Endodermal cell (in vitro differentiated cells): ENCODE data around the gene TUBGCP4. TPM values are rescaled to one million over a fixed set of nuclear protein-coding genes. Genes with fewer than 3 reads are reported as not detected.

Source experiments
- DNase-seq: peaks from one replicate; pipeline ENCODE4 v3.0.0-alpha.2; 2017
- H3K27ac ChIP-seq: 2 replicates; pipeline ENCODE4 v1.5.1; 2013; ENCODE audit warnings: mild to moderate bottlenecking, low read depth, low read length, moderate library complexity
- H3K27me3 ChIP-seq: 2 replicates; pipeline ENCODE4 v1.6.1; 2013; ENCODE audit warnings: mild to moderate bottlenecking, low read length, moderate library complexity; ENCODE audit not compliant: insufficient read depth, control insufficient read depth, poor library complexity, severe bottlenecking
- H3K36me3 ChIP-seq: 2 replicates; pipeline ENCODE4 v1.7.0; 2013; ENCODE audit warnings: mild to moderate bottlenecking, low read length, moderate library complexity; ENCODE audit not compliant: control insufficient read depth, insufficient read depth
- H3K4me1 ChIP-seq: one replicate; pipeline ENCODE4 v1.7.0; 2013; ENCODE audit warnings: low read length; ENCODE audit not compliant: control insufficient read depth, insufficient read depth
- H3K4me3 ChIP-seq: 2 replicates; pipeline ENCODE4 v1.5.1; 2013; ENCODE audit warnings: mild to moderate bottlenecking, low read length, moderate library complexity
- H3K9ac ChIP-seq: 2 replicates; pipeline ENCODE4 v1.6.1; 2013; ENCODE audit warnings: mild to moderate bottlenecking, low read length, moderate library complexity; ENCODE audit not compliant: poor library complexity, severe bottlenecking; ENCODE audit errors: extremely low read depth
- H3K9me3 ChIP-seq: 2 replicates; pipeline ENCODE4 v1.6.1; 2013; ENCODE audit warnings: mild to moderate bottlenecking, low read length, moderate library complexity; ENCODE audit not compliant: control insufficient read depth
- H3K27ac Mint-ChIP-seq: 2 replicates; pipeline ENCODE4 v1.8.0; 2020; ENCODE audit warnings: mixed read lengths
- H3K27me3 Mint-ChIP-seq: 2 replicates; pipeline ENCODE4 v1.8.0; 2021; ENCODE audit warnings: mild to moderate bottlenecking, mixed read lengths; ENCODE audit not compliant: insufficient read depth
- H3K36me3 Mint-ChIP-seq: 2 replicates; pipeline ENCODE4 v1.8.0; 2020; ENCODE audit warnings: low read depth, mixed read lengths
- H3K4me1 Mint-ChIP-seq: 2 replicates; pipeline ENCODE4 v1.8.0; 2020; ENCODE audit warnings: mixed read lengths
- H3K4me3 Mint-ChIP-seq: 2 replicates; pipeline ENCODE4 v1.8.0; 2020; ENCODE audit warnings: mild to moderate bottlenecking, moderate library complexity, mixed read lengths
- H3K9me3 Mint-ChIP-seq: 2 replicates; pipeline ENCODE4 v1.8.0; 2020; ENCODE audit warnings: mild to moderate bottlenecking, mixed read lengths
- WGBS, 2 experiments: methylation state at CpG; one replicate each; pipeline versions ENCODE4 v1.1.5 to v1.1.7; 2013; ENCODE audit warnings: missing lambda C conversion rate in 2 of 2, mixed read lengths in 1 of 2; ENCODE audit not compliant: insufficient coverage in 1 of 2, insufficient read length in 1 of 2; 5-methylcytosine and 5-hydroxymethylcytosine counted together
- total RNA-seq, 2 donors: library from RNA; stranded (reverse); fragmentation: NEBNext Ultra II Directional in 1 of 2; extraction: Animal tissue kit (Norgen Biotek cat#: 25700) in 1 of 2; gene quantifications; 2 replicates in 1 of 2; 3 replicates in 1 of 2; pipeline ENCODE4 v1.2.1, GENCODE V29; 2021
- TF ChIP-seq, protein P1 (sequence below): fragments of 200-600 bp; sonication (generic); conservative IDR thresholded peaks from 2 replicates; pipeline ENCODE4 v1.5.0; 2021; ENCODE audit warnings: antibody characterized with exemption, mild to moderate bottlenecking

Gene TUBGCP4
- total RNA-seq, 2 donors from 2014 or later: 19.3 to 20.0 TPM

DNA sequence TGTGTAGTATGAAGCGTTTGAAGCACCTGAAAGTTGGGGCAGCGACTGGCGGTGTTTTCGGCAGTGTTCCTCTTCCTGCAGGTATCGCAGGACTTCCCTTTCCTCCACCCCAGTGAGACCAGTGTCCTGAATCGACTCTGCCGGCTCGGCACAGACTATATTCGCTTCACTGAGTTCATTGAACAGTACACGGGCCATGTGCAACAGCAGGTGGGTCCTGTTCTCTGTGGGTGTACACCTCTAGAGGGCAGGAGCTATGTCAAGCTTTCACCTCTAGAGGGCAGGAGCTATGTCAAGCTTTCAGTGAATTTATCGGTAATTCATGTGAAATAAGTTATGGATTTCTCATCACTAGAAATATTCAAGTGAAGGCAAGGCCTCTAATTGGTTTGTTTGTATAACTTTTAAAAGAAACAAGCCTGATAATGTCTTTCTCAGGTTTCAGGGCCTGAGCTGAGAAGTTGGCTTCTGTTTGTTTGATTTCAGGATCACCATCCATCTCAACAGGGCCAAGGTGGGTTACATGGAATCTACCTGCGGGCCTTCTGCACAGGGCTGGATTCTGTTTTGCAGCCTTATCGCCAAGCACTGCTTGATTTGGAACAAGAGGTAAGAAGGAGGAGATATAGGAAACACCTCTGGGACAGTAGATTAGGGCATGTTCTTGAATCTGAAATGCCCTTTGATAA is 5.3 kb downstream of the TUBGCP4 start:
- Histone ChIP-seq H3K9me3 (no peaks in the 10 kb centered on the region), H3K27ac (no peak overlapping the region), H3K27me3 (no peaks in the 10 kb centered on the region), H3K9ac (no peak overlapping the region), H3K36me3 (peaks cover 46% of the 10 kb centered on the region), H3K4me1 (no peaks in the 10 kb centered on the region), H3K4me3 (no peak overlapping the region)
- peaks cover 41% of the 10 kb centered on the region for H3K36me3 Mint-ChIP-seq
- 72 to 90% methylated on average over 7 to 13 of the region's 13 CpGs for WGBS, 2 experiments
- peak; percentile 65 for DNase-seq
- TF ChIP-seq, protein P1, sequence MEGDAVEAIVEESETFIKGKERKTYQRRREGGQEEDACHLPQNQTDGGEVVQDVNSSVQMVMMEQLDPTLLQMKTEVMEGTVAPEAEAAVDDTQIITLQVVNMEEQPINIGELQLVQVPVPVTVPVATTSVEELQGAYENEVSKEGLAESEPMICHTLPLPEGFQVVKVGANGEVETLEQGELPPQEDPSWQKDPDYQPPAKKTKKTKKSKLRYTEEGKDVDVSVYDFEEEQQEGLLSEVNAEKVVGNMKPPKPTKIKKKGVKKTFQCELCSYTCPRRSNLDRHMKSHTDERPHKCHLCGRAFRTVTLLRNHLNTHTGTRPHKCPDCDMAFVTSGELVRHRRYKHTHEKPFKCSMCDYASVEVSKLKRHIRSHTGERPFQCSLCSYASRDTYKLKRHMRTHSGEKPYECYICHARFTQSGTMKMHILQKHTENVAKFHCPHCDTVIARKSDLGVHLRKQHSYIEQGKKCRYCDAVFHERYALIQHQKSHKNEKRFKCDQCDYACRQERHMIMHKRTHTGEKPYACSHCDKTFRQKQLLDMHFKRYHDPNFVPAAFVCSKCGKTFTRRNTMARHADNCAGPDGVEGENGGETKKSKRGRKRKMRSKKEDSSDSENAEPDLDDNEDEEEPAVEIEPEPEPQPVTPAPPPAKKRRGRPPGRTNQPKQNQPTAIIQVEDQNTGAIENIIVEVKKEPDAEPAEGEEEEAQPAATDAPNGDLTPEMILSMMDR: peak; percentile 88
- H3K4me3 Mint-ChIP-seq: no peak overlapping the region
- no peaks in the 10 kb centered on the region for H3K9me3 Mint-ChIP-seq
- no peak overlapping the region for H3K27ac Mint-ChIP-seq
- H3K27me3 Mint-ChIP-seq: no peaks in the 10 kb centered on the region
- H3K4me1 Mint-ChIP-seq: peaks cover 8% of the 10 kb centered on the region

DNA sequence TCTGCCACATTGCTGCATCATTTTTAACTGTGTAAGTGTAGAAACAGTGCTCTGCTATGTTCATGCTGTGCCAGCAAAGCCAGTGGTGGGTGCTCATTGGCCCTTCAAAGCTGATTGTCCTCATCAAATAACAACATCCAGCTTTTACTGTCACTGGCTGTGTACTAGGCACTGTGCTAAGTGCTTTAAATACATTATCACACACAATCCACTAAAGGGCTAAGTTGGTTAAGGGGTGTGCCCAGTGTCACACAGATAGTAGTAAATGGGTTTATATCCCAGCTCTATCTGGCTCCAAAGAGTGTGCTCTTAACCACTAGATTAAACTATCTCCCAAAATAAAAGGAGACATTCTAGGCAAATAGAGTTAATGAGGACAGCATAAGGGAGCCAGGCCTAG is 7.7 kb downstream of the TUBGCP4 start:
- Mint-ChIP-seq H3K36me3 (peaks cover 59% of the 10 kb centered on the region), H3K4me1 (no peaks in the 10 kb centered on the region), H3K4me3 (no peak overlapping the region), H3K9me3 (no peaks in the 10 kb centered on the region), H3K27ac (no peak overlapping the region), H3K27me3 (no peaks in the 10 kb centered on the region)
- TF ChIP-seq, protein P1: no peak
- Histone ChIP-seq H3K4me1 (no peaks in the 10 kb centered on the region), H3K27ac (no peak overlapping the region), H3K9me3 (no peaks in the 10 kb centered on the region), H3K9ac (no peak overlapping the region), H3K27me3 (no peaks in the 10 kb centered on the region), H3K36me3 (peaks cover 65% of the 10 kb centered on the region), H3K4me3 (no peak overlapping the region)
- DNase-seq: no peak

GRCh38 chr15:43382310-43382709 is 11.4 kb downstream of the TUBGCP4 start:
- Histone ChIP-seq H3K4me1 (no peaks in the 10 kb centered on the region), H3K9ac (no peak overlapping the region), H3K4me3 (no peak overlapping the region), H3K27me3 (no peaks in the 10 kb centered on the region), H3K36me3 (peaks cover 74% of the 10 kb centered on the region), H3K27ac (no peak overlapping the region), H3K9me3 (no peaks in the 10 kb centered on the region)
- DNase-seq: no peak
- H3K4me3 Mint-ChIP-seq: no peak overlapping the region
- H3K36me3 Mint-ChIP-seq: peaks cover 76% of the 10 kb centered on the region
- no peaks in the 10 kb centered on the region for H3K9me3 Mint-ChIP-seq
- no peaks in the 10 kb centered on the region for H3K4me1 Mint-ChIP-seq
- WGBS, 2 experiments: 98 to 100% methylated on average over 2 to 4 of the region's 4 CpGs
- TF ChIP-seq, protein P1: no peak
- no peaks in the 10 kb centered on the region for H3K27me3 Mint-ChIP-seq
- no peak overlapping the region for H3K27ac Mint-ChIP-seq
